Measurements from ENCODE around the gene ALX4. TPM values are rescaled to one million over a fixed set of nuclear protein-coding genes. Genes with fewer than 3 reads are reported as not detected.

The ALX4 gene
- total RNA-seq: not detected

DNA sequence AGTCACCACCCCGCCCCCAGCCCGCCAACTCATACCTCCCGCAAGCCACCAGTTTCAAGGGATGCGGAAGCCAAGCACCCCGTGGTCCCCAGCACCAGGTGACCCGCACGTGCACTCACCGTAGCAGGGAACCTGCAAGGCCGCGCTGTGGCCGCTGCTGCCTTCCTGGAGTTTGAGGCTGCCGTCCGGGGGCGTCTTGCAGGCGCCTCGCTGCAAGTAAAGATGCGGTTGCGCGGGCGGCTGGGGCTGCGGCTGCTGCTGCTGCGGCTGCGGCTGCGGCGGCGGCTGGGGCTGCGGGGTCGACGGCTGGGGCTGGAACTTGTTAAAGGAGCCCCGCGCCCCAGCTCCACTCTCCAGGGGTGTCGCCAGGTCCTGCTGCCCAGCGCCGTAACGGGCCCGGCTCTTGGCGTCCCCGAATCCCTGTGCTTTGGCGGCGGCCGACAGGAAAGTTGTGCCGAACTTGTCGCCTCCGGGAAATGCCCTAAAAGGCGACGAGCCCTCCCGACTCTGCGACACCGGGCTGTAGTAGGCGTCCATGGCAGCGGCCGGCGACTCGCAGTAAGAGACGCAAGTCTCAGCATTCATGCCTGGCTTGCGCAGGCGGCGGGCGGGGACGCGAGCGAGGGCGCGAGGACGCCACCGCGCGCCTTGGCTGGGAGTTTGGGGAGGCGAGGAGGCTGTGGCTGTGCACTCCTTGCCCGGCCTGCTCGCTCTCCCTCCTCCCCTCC, at the start of gene ALX4:
Gene ALX4, minus strand, starts transcription at position 662 of the 728 bp plus-strand sequence. Its CDS starts 77 bp downstream, at position 585.
- no peaks in the 10 kb centered on the region for H3K9me3 Mint-ChIP-seq
- peaks cover 6% of the 10 kb centered on the region for H3K4me1 Mint-ChIP-seq
- peaks cover 82% of the 10 kb centered on the region for H3K27me3 Mint-ChIP-seq
- peak; percentile 18 for ATAC-seq (replicated peaks)
- H3K36me3 Mint-ChIP-seq (ENCODE audit: low read depth): no peaks in the 10 kb centered on the region
- H3K27ac Mint-ChIP-seq: no peak within 1 kb of the TSS
- peak within 1 kb of the TSS; percentile 15 for H3K4me3 Mint-ChIP-seq

DNA sequence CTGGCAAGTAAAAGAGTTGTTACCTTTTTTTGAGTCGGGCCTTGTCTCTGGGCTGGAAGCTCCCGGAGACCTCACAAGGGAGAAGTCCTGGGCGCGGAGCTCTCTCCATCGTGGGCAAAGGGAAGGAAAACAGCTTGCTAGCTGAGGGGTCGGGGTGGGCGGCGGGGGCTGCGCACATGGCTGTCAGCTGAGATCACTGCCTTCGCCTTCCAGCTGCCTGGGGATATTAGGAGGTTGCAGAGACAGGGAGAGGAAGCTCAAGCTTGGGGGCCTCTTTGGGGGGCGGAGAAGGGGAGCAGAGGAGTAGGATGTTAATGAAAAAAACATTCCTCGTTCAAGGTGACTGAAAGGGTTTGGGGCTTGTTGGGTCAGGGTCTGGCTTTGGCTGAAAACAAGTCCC, 49.2 kb upstream of the ALX4 start:
- H3K4me1 Mint-ChIP-seq: no peaks in the 10 kb centered on the region
- ATAC-seq (replicated peaks): no peak
- no peak overlapping the region for H3K4me3 Mint-ChIP-seq
- H3K36me3 Mint-ChIP-seq (ENCODE audit: low read depth): no peaks in the 10 kb centered on the region
- H3K9me3 Mint-ChIP-seq: no peaks in the 10 kb centered on the region
- no peak overlapping the region for H3K27ac Mint-ChIP-seq
- H3K27me3 Mint-ChIP-seq: peaks cover 39% of the 10 kb centered on the region

DNA sequence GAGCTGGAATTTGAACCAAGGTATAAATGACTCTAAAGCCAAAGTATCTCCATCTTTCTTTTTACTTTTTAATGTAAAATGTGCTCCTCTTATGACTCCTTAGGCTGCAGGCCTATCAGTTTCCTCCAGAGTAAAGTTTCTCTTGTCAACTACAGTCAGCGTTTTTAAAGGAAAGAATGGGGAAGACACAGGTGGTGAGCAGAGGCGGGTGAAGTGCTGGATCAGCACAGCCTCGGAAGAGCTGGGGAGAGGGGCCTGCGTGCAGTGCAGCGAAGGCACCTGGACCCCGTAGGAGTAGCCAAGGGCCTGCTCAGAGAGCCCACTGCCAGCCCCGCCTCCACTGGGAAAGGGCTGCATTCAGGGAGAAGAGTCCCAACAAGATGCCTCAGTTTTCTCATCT, 48.8 kb upstream of the ALX4 start:
- no peak overlapping the region for H3K4me3 Mint-ChIP-seq
- no peaks in the 10 kb centered on the region for H3K9me3 Mint-ChIP-seq
- peaks cover 35% of the 10 kb centered on the region for H3K27me3 Mint-ChIP-seq
- H3K27ac Mint-ChIP-seq: no peak overlapping the region
- no peaks in the 10 kb centered on the region for H3K4me1 Mint-ChIP-seq
- ATAC-seq (replicated peaks): no peak
- H3K36me3 Mint-ChIP-seq (ENCODE audit: low read depth): no peaks in the 10 kb centered on the region

DNA sequence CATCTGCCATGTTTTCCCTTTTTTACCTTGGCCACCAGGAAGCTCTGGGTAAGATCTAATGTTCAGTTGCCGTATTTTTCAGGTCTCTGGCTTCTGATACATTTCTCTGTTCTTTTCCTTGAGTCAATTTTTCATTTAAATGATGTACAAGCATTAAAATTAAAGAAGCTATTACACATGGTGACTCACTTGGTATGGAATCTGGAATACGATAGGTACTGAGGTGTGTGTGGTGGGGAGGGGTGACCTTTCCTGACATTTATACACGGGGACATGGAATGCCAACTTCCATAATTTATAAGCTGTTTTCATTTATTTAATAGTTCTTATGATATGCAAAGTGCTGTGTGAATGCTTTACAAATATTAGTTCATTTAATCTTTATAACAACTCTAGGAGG, 47.8 kb upstream of the ALX4 start:
- peaks cover 32% of the 10 kb centered on the region for H3K27me3 Mint-ChIP-seq
- no peak overlapping the region for H3K4me3 Mint-ChIP-seq
- no peaks in the 10 kb centered on the region for H3K4me1 Mint-ChIP-seq
- H3K9me3 Mint-ChIP-seq: no peaks in the 10 kb centered on the region
- H3K27ac Mint-ChIP-seq: no peak overlapping the region
- H3K36me3 Mint-ChIP-seq (ENCODE audit: low read depth): no peaks in the 10 kb centered on the region
- no peak for ATAC-seq (replicated peaks)

DNA sequence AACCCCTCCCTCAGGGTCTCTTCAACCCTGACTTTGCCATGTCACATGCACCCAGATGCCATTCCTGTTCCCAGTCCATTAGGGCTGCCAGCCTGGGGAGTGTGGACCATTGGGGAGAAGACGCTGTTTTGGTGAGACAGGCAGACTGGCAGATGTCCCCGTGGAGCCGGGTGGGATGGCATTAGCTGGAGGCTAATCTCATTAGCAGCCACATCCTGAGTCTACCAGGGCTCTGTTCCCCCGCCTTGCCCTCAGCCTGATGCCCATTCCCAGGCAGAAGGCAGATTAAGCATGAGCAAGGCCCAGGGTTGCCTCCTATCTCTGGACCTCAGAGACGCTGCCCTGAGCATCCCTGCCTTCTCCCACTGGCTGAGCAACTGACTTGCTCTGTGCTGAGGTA, 46.4 kb upstream of the ALX4 start:
- H3K4me3 Mint-ChIP-seq: no peak overlapping the region
- peaks cover 32% of the 10 kb centered on the region for H3K27me3 Mint-ChIP-seq
- H3K36me3 Mint-ChIP-seq (ENCODE audit: low read depth): no peaks in the 10 kb centered on the region
- H3K9me3 Mint-ChIP-seq: no peaks in the 10 kb centered on the region
- no peak overlapping the region for H3K27ac Mint-ChIP-seq
- no peaks in the 10 kb centered on the region for H3K4me1 Mint-ChIP-seq
- no peak for ATAC-seq (replicated peaks)

DNA sequence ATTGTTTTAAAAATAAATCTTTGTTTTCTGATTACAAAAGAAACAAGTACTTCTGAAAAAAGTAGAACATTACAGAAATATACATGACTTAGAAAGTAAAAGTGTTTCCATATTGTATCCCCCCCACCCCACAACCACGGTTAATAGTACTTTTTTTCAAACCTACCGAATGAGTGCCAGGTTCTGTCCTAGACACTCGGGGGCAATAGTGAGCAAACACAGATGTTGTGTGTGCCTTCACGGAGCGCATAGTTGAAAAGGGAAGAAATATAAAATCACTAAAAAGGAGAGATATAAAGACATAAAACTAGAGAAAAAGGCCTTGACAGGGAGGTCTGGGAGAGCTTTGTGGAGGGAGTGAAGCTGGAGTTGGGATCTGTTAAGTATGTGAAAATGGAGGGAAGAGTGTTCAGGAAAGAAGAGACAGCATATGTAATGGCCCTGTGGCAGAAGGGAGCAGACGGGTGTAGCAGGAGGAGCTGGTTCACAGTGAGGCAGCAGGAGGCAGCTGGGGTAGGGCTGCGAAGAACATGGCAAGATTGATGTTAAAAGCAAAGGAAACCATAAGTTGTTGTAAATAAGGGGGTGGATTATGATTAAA, 42.1 kb upstream of the ALX4 start:
- Mint-ChIP-seq H3K9me3 (no peaks in the 10 kb centered on the region), H3K4me3 (no peak overlapping the region), H3K27me3 (peaks cover 35% of the 10 kb centered on the region), H3K36me3 (ENCODE audit: low read depth) (no peaks in the 10 kb centered on the region), H3K4me1 (no peaks in the 10 kb centered on the region), H3K27ac (no peak overlapping the region)
- no peak for ATAC-seq (replicated peaks)

DNA sequence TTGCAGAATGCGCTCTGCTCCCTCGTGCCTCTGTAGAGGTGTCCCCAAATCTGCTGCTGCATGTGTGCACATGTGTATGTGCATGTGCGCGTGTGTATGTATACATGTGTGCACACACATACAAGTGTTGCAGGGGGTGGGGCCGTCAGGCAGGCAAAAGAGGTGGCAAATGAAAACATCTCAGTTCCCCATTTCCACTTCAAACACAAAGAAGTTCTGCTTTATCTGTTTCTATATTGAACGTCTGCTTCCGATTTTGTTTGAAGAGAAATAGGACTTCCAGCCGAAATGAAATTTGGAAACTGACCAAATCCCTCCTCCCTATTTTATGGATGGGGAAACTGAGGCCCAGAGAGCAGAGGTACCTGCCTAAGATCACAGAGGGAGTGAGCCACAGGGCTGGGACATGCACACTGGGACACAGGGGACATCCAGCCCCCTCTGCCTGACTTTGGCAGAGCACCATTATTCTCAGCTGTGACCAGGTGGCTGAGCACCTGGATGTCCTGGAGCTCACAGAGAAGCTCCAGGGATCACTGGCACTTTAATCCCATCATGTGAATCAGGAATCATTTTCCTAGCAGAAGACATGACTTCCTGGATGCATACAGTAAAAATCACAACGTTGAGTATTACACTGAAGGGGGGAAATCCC, 41.2 kb upstream of the ALX4 start:
- H3K4me1 Mint-ChIP-seq: no peaks in the 10 kb centered on the region
- ATAC-seq (replicated peaks): no peak
- no peaks in the 10 kb centered on the region for H3K36me3 Mint-ChIP-seq (ENCODE audit: low read depth)
- H3K4me3 Mint-ChIP-seq: no peak overlapping the region
- H3K27ac Mint-ChIP-seq: no peak overlapping the region
- peaks cover 34% of the 10 kb centered on the region for H3K27me3 Mint-ChIP-seq
- H3K9me3 Mint-ChIP-seq: no peaks in the 10 kb centered on the region

DNA sequence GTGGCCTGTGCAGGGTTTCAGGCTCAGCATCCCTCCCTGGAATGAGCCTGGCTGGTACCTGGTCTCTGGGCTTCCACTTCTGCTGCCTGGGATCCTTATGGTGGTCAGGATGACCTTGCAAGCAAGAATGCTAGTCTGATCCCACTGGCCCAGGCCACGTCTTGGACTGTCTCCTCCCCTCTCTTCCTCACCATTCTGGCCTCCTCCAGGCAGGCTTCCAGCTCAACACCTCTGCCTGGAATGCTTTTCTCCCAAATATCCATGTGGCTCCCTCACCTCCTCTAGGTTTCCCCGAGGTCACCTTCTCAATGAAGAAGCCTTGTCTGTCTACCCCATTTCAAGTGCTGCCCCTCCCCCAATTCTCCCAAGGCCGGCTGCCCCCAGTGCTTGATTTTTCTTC, 39.4 kb upstream of the ALX4 start:
- Mint-ChIP-seq H3K4me3 (no peak overlapping the region), H3K36me3 (ENCODE audit: low read depth) (no peaks in the 10 kb centered on the region), H3K27me3 (peaks cover 29% of the 10 kb centered on the region), H3K4me1 (no peaks in the 10 kb centered on the region), H3K9me3 (no peaks in the 10 kb centered on the region), H3K27ac (no peak overlapping the region)
- ATAC-seq (replicated peaks): no peak

DNA sequence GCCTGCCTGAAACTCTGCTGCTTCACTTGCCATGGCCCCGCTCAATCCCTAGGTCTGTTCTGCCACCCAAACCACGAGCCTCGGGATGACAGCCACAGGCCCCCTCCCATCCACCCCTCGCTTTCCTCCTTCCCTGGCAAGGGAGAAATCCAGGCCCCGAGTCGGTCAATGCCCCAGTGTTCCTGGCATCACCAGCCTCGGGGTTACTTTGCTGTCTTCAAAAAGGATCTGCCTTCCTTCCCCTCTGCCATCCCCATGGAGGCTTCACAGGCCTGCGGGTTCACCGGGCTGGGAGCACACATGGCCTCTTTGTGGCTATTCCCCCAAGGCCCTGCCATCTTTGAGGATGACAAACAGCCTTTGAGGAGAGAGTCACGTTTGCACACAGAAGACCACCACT, 38.8 kb upstream of the ALX4 start:
- Mint-ChIP-seq H3K4me3 (no peak overlapping the region), H3K4me1 (no peaks in the 10 kb centered on the region), H3K9me3 (no peaks in the 10 kb centered on the region), H3K36me3 (ENCODE audit: low read depth) (no peaks in the 10 kb centered on the region), H3K27me3 (peaks cover 29% of the 10 kb centered on the region), H3K27ac (no peak overlapping the region)
- ATAC-seq (replicated peaks): no peak

DNA sequence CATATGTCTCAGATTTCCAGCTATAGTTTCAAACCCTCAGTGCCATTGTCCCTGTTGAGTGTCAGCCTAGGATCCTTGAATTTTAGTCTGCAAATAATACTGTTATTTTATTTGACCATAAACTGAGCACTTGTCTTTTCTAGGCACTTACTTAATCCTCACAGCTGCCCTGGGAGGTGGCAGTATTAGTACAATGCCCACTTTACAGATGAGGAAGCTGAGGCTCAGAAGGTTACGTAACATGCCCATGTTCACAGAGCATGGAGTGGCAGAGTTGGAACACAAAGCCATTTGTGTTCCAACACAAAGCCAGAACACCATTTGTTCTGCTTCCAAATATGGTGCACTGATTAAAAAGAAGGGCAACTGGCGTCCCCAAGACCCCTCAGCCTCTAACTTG, 38.2 kb upstream of the ALX4 start:
- no peaks in the 10 kb centered on the region for H3K36me3 Mint-ChIP-seq (ENCODE audit: low read depth)
- no peaks in the 10 kb centered on the region for H3K4me1 Mint-ChIP-seq
- H3K27me3 Mint-ChIP-seq: peaks cover 29% of the 10 kb centered on the region
- no peak overlapping the region for H3K4me3 Mint-ChIP-seq
- no peaks in the 10 kb centered on the region for H3K9me3 Mint-ChIP-seq
- H3K27ac Mint-ChIP-seq: no peak overlapping the region
- no peak for ATAC-seq (replicated peaks)

DNA sequence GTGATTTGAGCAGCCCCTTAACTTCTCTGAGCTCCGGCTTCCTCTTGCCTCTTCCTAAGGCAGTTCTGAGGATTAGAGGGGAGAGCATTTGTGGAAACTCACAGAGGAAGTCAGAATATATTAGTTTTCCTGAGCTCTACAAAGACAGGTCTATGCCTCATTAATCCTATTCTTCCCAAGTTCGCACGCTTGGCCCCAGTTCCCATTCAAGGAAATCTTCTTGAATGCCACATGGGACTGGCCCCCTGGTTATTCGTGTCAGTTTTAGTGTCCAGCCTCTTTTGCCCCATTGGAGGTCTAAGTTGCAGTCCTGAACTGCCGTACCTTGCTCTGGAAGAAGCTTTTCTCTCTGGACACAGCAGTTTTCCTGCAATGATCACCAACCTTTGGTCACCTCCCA, 37.6 kb upstream of the ALX4 start:
- H3K9me3 Mint-ChIP-seq: no peaks in the 10 kb centered on the region
- H3K4me3 Mint-ChIP-seq: no peak overlapping the region
- ATAC-seq (replicated peaks): no peak
- H3K36me3 Mint-ChIP-seq (ENCODE audit: low read depth): no peaks in the 10 kb centered on the region
- H3K27me3 Mint-ChIP-seq: peaks cover 26% of the 10 kb centered on the region
- H3K4me1 Mint-ChIP-seq: no peaks in the 10 kb centered on the region
- no peak overlapping the region for H3K27ac Mint-ChIP-seq

DNA sequence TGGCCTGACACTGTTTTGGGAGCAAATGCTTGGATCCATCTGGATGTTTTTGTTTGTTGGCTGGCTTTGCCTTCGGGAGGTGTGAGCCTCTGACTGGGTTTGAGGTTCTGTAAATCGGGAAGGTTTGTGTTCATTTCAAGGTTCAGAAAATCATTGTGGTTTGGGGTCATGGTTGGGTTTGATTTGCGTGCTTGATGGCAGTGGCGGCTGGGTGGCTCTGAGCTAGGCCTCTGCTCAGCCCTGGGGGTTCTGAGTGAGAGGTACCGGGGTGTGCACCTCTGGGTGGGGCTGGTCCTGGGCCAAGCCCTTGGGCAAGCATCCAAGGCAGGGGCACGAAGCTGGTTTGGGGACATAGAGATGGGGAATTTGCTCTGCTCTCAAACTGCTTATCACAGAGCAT, 37.0 kb upstream of the ALX4 start:
- Mint-ChIP-seq H3K9me3 (no peaks in the 10 kb centered on the region), H3K27ac (no peak overlapping the region), H3K4me1 (no peaks in the 10 kb centered on the region), H3K4me3 (no peak overlapping the region), H3K36me3 (ENCODE audit: low read depth) (no peaks in the 10 kb centered on the region), H3K27me3 (peaks cover 23% of the 10 kb centered on the region)
- no peak for ATAC-seq (replicated peaks)

DNA sequence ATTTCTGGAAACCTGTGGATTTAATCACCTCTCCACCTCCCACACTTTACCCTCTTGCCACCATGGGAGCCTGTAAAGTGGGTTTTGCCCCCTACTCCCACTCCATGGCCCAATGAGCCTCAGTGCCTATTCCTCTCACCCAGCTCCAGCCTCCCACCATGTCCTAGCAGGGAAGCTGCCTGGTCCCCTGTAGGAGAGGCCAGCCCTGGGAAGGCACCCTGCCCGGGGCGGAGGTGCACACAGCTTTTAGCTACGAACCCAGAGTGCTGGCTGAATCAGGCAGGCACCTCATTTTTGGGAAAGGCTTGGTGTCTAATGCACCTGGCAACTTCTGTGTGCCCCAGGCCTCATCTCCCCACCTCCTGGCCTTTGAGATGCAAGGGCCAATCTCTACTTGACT, 35.8 kb upstream of the ALX4 start:
- Mint-ChIP-seq H3K27ac (no peak overlapping the region), H3K36me3 (ENCODE audit: low read depth) (no peaks in the 10 kb centered on the region), H3K4me1 (no peaks in the 10 kb centered on the region), H3K9me3 (no peaks in the 10 kb centered on the region), H3K27me3 (peaks cover 28% of the 10 kb centered on the region), H3K4me3 (no peak overlapping the region)
- no peak for ATAC-seq (replicated peaks)

DNA sequence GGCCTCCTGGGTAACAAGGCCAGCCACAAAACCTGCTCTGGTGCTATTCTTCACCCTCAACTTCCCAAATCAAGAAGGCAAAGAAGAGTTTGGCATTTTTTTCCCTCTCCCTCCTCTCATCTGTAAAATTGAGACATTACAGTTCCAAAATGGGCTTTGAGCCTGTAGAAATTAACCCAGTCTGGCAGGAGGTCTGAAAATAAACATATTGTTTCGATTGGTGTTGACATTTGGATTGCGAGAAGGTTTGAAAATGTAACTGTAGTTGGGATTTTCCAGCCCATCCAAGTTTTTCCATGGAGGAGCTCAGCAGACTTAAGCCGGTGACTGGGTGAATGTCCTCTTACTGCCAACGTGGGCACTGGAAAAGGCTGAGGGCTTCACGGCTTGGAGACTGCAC, 35.0 kb upstream of the ALX4 start:
- Mint-ChIP-seq H3K36me3 (ENCODE audit: low read depth) (no peaks in the 10 kb centered on the region), H3K9me3 (no peaks in the 10 kb centered on the region), H3K4me1 (no peaks in the 10 kb centered on the region), H3K27ac (no peak overlapping the region), H3K27me3 (peaks cover 23% of the 10 kb centered on the region), H3K4me3 (no peak overlapping the region)
- ATAC-seq (replicated peaks): no peak

DNA sequence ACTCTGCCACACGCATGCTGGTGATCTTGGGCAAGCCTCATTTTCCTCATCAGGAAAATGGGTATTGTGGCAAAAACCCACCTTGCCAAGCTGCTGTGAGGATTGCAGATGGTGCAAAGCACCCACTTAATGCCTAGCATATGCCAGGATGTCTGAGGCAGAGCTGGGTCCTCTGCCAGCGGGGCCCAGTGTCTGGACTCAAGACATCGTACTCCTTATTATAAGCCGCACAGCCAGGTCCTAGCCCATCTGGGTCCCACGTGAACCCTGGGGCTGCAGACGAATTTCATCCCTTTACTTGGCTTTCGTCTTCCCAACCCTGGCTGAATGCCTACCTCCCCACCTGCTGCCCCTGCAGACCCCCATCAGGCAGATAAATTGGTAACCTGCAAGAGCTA, 34.5 kb upstream of the ALX4 start:
- H3K4me3 Mint-ChIP-seq: no peak overlapping the region
- H3K36me3 Mint-ChIP-seq (ENCODE audit: low read depth): no peaks in the 10 kb centered on the region
- no peak for ATAC-seq (replicated peaks)
- H3K4me1 Mint-ChIP-seq: no peaks in the 10 kb centered on the region
- H3K27ac Mint-ChIP-seq: no peak overlapping the region
- no peaks in the 10 kb centered on the region for H3K9me3 Mint-ChIP-seq
- H3K27me3 Mint-ChIP-seq: peaks cover 19% of the 10 kb centered on the region

Measured in activated T-helper 17 cell treated with anti-CD3 and anti-CD28 coated beads, Interleukin-2, amount 50 U/mL, for 72 hours (primary cell).